ENCODE data around the gene TMEM30B. TPM values are rescaled to one million over a fixed set of nuclear protein-coding genes. Genes with fewer than 3 reads are reported as not detected.

TMEM30B gene
- total and polyA plus RNA-seq, 9 of the 15 experiments (the other 6 are each of a cell fraction or from before 2014, with no cell fraction given), result 0.04 TPM; not detected in 8

DNA sequence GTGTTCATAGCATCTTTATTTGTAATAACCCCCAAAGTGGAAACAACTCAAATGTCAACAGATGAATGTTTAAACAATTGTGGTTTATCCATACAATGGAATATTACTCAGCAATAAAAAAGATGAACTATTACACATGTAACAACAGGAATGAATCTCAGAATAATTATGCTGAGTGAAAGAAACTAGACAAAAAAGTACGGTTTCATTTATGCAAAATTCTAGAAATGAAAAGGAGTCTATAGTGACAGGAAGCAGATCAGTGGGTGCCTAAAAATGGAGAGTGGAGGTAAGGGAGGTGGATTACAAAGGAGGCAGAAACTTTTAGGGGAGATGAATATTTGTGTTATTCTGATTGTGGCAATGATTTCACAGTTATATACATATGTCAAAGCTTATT, 45.0 kb upstream of the TMEM30B start:
- intact Hi-C loops (cut with micrococcal nuclease) (no loop called here), in situ Hi-C loops (cut with MboI) (no loop called here)
- no TSS peak for BruUV-seq (replicated peaks)
- ATAC-seq (no peak), DNase-seq (ENCODE audit: extremely low read depth in 1 of 4, low spot score in 3 of 4) (no peak), FAIRE-seq (no peak)
- Histone ChIP-seq H3K4me3 (no peak overlapping the region), H3K27me3 (ENCODE audit: control insufficient read depth in 2 of 2, insufficient read depth in 2 of 2, low read length in 2 of 2) (no peaks in the 10 kb centered on the region), H3K9me3 (replicated peaks; ENCODE audit: control insufficient read depth, insufficient read depth, low read depth, low read length) (no peaks in the 10 kb centered on the region), H2AFZ (ENCODE audit: low read depth, low read length) (no peak overlapping the region), H3K4me1 (replicated peaks in 1 of 2; ENCODE audit: control insufficient read depth in 2 of 2, insufficient read depth in 2 of 2, low read length in 2 of 2) (peaks cover 0 to 16% of the 10 kb centered on the region in 2 experiments; a peak in 3 of 5 replicates), H3K9ac (ENCODE audit: insufficient read depth in 1 of 2, low read depth in 2 of 2, low read length in 2 of 2) (no peak overlapping the region), H4K20me1 (replicated peaks; ENCODE audit: control insufficient read depth, insufficient read depth, low read length) (no peaks in the 10 kb centered on the region), H3K36me3 (ENCODE audit: control insufficient read depth, insufficient read depth, low read length) (no peaks in the 10 kb centered on the region), H3K79me2 (ENCODE audit: control insufficient read depth, insufficient read depth, low read length) (no peaks in the 10 kb centered on the region; the same call in 2 of the 3 replicates), H3K4me2 (ENCODE audit: insufficient read depth, low read length) (no peak overlapping the region), H3K27ac (ENCODE audit: extremely low read depth, low read depth, low read length) (no peak overlapping the region), H3K9me1 (ENCODE audit: control insufficient read depth, insufficient read depth, low read length) (no peaks in the 10 kb centered on the region)
- CTCF ChIA-PET (ENCODE audit: low intra/inter-chr PET ratio), result no interaction called here
- 27% methylated on average over 1 of the region's 1 CpG for WGBS (ENCODE audit: insufficient coverage, low coverage, missing lambda C conversion rate)
- POLR2A ChIA-PET, result no interaction called here
- TF ChIP-seq CEBPB (tag; IDR thresholded peaks at IDR 0.05), result no peak
- TF ChIP-seq, protein P1, sequence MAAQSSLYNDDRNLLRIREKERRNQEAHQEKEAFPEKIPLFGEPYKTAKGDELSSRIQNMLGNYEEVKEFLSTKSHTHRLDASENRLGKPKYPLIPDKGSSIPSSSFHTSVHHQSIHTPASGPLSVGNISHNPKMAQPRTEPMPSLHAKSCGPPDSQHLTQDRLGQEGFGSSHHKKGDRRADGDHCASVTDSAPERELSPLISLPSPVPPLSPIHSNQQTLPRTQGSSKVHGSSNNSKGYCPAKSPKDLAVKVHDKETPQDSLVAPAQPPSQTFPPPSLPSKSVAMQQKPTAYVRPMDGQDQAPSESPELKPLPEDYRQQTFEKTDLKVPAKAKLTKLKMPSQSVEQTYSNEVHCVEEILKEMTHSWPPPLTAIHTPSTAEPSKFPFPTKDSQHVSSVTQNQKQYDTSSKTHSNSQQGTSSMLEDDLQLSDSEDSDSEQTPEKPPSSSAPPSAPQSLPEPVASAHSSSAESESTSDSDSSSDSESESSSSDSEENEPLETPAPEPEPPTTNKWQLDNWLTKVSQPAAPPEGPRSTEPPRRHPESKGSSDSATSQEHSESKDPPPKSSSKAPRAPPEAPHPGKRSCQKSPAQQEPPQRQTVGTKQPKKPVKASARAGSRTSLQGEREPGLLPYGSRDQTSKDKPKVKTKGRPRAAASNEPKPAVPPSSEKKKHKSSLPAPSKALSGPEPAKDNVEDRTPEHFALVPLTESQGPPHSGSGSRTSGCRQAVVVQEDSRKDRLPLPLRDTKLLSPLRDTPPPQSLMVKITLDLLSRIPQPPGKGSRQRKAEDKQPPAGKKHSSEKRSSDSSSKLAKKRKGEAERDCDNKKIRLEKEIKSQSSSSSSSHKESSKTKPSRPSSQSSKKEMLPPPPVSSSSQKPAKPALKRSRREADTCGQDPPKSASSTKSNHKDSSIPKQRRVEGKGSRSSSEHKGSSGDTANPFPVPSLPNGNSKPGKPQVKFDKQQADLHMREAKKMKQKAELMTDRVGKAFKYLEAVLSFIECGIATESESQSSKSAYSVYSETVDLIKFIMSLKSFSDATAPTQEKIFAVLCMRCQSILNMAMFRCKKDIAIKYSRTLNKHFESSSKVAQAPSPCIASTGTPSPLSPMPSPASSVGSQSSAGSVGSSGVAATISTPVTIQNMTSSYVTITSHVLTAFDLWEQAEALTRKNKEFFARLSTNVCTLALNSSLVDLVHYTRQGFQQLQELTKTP (IDR thresholded peaks at IDR 0.05; ENCODE audit: low read depth in 1 of 2, partially characterized antibody in 2 of 2), result no peak
- TF ChIP-seq, protein P2, sequence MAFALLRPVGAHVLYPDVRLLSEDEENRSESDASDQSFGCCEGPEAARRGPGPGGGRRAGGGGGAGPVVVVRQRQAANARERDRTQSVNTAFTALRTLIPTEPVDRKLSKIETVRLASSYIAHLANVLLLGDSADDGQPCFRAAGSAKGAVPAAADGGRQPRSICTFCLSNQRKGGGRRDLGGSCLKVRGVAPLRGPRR (CRISPR knock-in tag; IDR thresholded peaks at IDR 0.05), result no peak
- TF ChIP-seq POLR3G (IDR thresholded peaks at IDR 0.05; ENCODE audit: extremely low read depth, insufficient read length, insufficient replicate concordance), result no peak
- TF ChIP-seq, protein P3, sequence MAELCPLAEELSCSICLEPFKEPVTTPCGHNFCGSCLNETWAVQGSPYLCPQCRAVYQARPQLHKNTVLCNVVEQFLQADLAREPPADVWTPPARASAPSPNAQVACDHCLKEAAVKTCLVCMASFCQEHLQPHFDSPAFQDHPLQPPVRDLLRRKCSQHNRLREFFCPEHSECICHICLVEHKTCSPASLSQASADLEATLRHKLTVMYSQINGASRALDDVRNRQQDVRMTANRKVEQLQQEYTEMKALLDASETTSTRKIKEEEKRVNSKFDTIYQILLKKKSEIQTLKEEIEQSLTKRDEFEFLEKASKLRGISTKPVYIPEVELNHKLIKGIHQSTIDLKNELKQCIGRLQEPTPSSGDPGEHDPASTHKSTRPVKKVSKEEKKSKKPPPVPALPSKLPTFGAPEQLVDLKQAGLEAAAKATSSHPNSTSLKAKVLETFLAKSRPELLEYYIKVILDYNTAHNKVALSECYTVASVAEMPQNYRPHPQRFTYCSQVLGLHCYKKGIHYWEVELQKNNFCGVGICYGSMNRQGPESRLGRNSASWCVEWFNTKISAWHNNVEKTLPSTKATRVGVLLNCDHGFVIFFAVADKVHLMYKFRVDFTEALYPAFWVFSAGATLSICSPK (IDR thresholded peaks at IDR 0.05; ENCODE audit: borderline replicate concordance), result no peak

Data from K562 (cell line).